ENCODE results near the gene TMEM135. TPM values are rescaled to one million over a fixed set of nuclear protein-coding genes. Genes with fewer than 3 reads are reported as not detected.
"Not testable (repeated sequence)": the region's sequence is repeated elsewhere in the genome, so short reads cannot be mapped to it uniquely, and the experiment has no call there.

Gene TMEM135
- total RNA-seq, 1 donor from 2014 or later = 24.7 TPM

- Mint-ChIP-seq H3K9me3 (ENCODE audit: unreplicated experiment) (no peaks in the 10 kb centered on the region), H3K4me1 (ENCODE audit: unreplicated experiment) (peaks cover 11% of the 10 kb centered on the region), H3K36me3 (ENCODE audit: unreplicated experiment) (peaks cover 6% of the 10 kb centered on the region), H3K4me3 (ENCODE audit: unreplicated experiment) (no peak overlapping the region), H3K27me3 (ENCODE audit: unreplicated experiment) (no peaks in the 10 kb centered on the region), H3K27ac (ENCODE audit: unreplicated experiment) (peak overlapping the region; percentile 39)
- DNase-seq (ENCODE audit: extremely low spot score, unreplicated experiment) = no peak
- no peak for TF ChIP-seq CTCF (IDR thresholded peaks at IDR 0.05)
Observed at GRCh38 chr11:87181143-87181542, 143.4 kb downstream of the TMEM135 start.

- no peak for DNase-seq (ENCODE audit: extremely low spot score, unreplicated experiment)
- Mint-ChIP-seq H3K4me3 (ENCODE audit: unreplicated experiment) (no peak overlapping the region), H3K36me3 (ENCODE audit: unreplicated experiment) (peaks cover 1% of the 10 kb centered on the region), H3K27me3 (ENCODE audit: unreplicated experiment) (no peaks in the 10 kb centered on the region), H3K27ac (ENCODE audit: unreplicated experiment) (no peak overlapping the region), H3K4me1 (ENCODE audit: unreplicated experiment) (peaks cover 9% of the 10 kb centered on the region), H3K9me3 (ENCODE audit: unreplicated experiment) (no peaks in the 10 kb centered on the region)
- no peak for TF ChIP-seq CTCF (IDR thresholded peaks at IDR 0.05)
Observed at GRCh38 chr11:87185228-87185627, 147.5 kb downstream of the TMEM135 start.

GRCh38 chr11:87187076-87187475 is 149.3 kb downstream of the TMEM135 start:
- peaks cover 2% of the 10 kb centered on the region for H3K36me3 Mint-ChIP-seq (ENCODE audit: unreplicated experiment)
- no peaks in the 10 kb centered on the region for H3K27me3 Mint-ChIP-seq (ENCODE audit: unreplicated experiment)
- DNase-seq (ENCODE audit: extremely low spot score, unreplicated experiment) = no peak
- H3K4me3 Mint-ChIP-seq (ENCODE audit: unreplicated experiment) = no peak overlapping the region
- H3K27ac Mint-ChIP-seq (ENCODE audit: unreplicated experiment) = no peak overlapping the region
- TF ChIP-seq CTCF (IDR thresholded peaks at IDR 0.05) = no peak
- H3K9me3 Mint-ChIP-seq (ENCODE audit: unreplicated experiment) = no peaks in the 10 kb centered on the region
- no peaks in the 10 kb centered on the region for H3K4me1 Mint-ChIP-seq (ENCODE audit: unreplicated experiment)

GRCh38 chr11:87187930-87188329 is 150.2 kb downstream of the TMEM135 start:
- no peak for DNase-seq (ENCODE audit: extremely low spot score, unreplicated experiment)
- no peak overlapping the region for H3K4me3 Mint-ChIP-seq (ENCODE audit: unreplicated experiment)
- H3K36me3 Mint-ChIP-seq (ENCODE audit: unreplicated experiment) = peaks cover 2% of the 10 kb centered on the region
- no peaks in the 10 kb centered on the region for H3K27me3 Mint-ChIP-seq (ENCODE audit: unreplicated experiment)
- H3K27ac Mint-ChIP-seq (ENCODE audit: unreplicated experiment) = no peak overlapping the region
- TF ChIP-seq CTCF (IDR thresholded peaks at IDR 0.05) = no peak
- H3K4me1 Mint-ChIP-seq (ENCODE audit: unreplicated experiment) = no peaks in the 10 kb centered on the region
- no peaks in the 10 kb centered on the region for H3K9me3 Mint-ChIP-seq (ENCODE audit: unreplicated experiment)

- not testable (repeated sequence) for H3K4me3 Mint-ChIP-seq (ENCODE audit: unreplicated experiment); H3K9me3 Mint-ChIP-seq (ENCODE audit: unreplicated experiment); H3K27ac Mint-ChIP-seq (ENCODE audit: unreplicated experiment); H3K27me3 Mint-ChIP-seq (ENCODE audit: unreplicated experiment); DNase-seq (ENCODE audit: extremely low spot score, unreplicated experiment); H3K36me3 Mint-ChIP-seq (ENCODE audit: unreplicated experiment); H3K4me1 Mint-ChIP-seq (ENCODE audit: unreplicated experiment)
Observed at GRCh38 chr11:87188396-87188795, 150.7 kb downstream of the TMEM135 start.

GRCh38 chr11:87188921-87189320 is 151.2 kb downstream of the TMEM135 start:
- H3K4me3 Mint-ChIP-seq (ENCODE audit: unreplicated experiment); H3K4me1 Mint-ChIP-seq (ENCODE audit: unreplicated experiment); H3K36me3 Mint-ChIP-seq (ENCODE audit: unreplicated experiment); H3K9me3 Mint-ChIP-seq (ENCODE audit: unreplicated experiment); H3K27ac Mint-ChIP-seq (ENCODE audit: unreplicated experiment); DNase-seq (ENCODE audit: extremely low spot score, unreplicated experiment); H3K27me3 Mint-ChIP-seq (ENCODE audit: unreplicated experiment): not testable (repeated sequence)

Data from osteocyte (in vitro differentiated cells).